GM19328 (cell line): Measurements from ENCODE around the gene NAXD.

Source experiments
- ATAC-seq: cut with Tn5 transposase; IDR thresholded peaks from one replicate; pipeline ENCODE4 v1.9.1; 2021; ENCODE audit warnings: mild to moderate bottlenecking, moderate library complexity; ENCODE audit not compliant: unreplicated experiment

Gene NAXD

DNA sequence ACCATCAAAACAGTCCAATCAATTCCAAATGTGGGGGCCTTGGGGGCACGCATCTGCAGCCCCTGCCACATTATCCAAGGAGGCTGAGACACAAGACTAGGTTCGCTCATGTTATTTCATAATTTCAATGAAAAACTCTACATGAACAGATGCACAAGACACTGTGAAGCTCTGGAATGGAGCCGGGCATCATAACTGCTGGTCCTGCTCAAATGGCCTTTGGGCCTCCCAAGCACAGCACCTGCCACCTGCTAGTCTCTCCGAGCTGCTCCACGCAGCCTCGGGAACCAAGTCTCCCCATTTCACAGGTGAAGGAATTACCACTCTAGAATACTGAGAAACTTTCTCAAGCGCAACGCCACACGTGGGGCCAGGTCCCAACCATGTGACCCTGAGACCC, 73.7 kb downstream of the NAXD start:
- ATAC-seq: no peak
